Measurements from ENCODE around the gene NLGN2. TPM values are rescaled to one million over a fixed set of nuclear protein-coding genes. Genes with fewer than 3 reads are reported as not detected.

Gene NLGN2
- total RNA-seq, 1 donor from 2014 or later = 97.5 TPM

- H3K4me3 Mint-ChIP-seq = no peak overlapping the region
- H3K27ac Mint-ChIP-seq = no peak overlapping the region
- no peaks in the 10 kb centered on the region for H3K9me3 Mint-ChIP-seq
- H3K27me3 Mint-ChIP-seq (ENCODE audit: low read depth) = no peaks in the 10 kb centered on the region
- no peak for DNase-seq (ENCODE audit: low spot score in 2 of 2, unreplicated experiment in 2 of 2)
- peaks cover 38% of the 10 kb centered on the region for H3K36me3 Mint-ChIP-seq
- no peak for TF ChIP-seq CTCF (IDR thresholded peaks at IDR 0.05; ENCODE audit: unreplicated experiment)
- H3K4me1 Mint-ChIP-seq = peaks cover 11% of the 10 kb centered on the region
These were observed 5.8 kb downstream of the NLGN2 start for GRCh38 chr17:7413346-7413985.

DNA sequence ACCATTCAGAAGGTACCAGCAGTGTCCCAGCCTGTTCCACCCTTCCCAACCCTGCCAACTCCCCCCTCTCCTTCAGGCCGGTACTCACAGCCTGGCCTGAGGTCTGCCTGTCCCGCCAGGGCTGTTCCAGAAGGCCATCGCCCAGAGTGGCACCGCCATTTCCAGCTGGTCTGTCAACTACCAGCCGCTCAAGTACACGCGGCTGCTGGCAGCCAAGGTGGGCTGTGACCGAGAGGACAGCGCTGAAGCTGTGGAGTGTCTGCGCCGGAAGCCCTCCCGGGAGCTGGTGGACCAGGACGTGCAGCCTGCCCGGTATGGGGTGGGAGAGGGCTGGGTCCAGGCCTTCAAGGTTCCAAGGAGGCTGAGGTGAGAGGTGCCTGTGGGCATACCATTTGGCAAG is 7.2 kb downstream of the NLGN2 start:
- Mint-ChIP-seq H3K36me3 (peaks cover 29% of the 10 kb centered on the region), H3K9me3 (no peaks in the 10 kb centered on the region), H3K4me1 (peaks cover 11% of the 10 kb centered on the region), H3K27me3 (ENCODE audit: low read depth) (no peaks in the 10 kb centered on the region), H3K4me3 (no peak overlapping the region), H3K27ac (no peak overlapping the region)
- DNase-seq (ENCODE audit: low spot score in 2 of 2, unreplicated experiment in 2 of 2) = no peak
- no peak for TF ChIP-seq CTCF (IDR thresholded peaks at IDR 0.05; ENCODE audit: unreplicated experiment)

- DNase-seq (ENCODE audit: low spot score in 2 of 2, unreplicated experiment in 2 of 2) = no peak
- Mint-ChIP-seq H3K9me3 (no peaks in the 10 kb centered on the region), H3K36me3 (peaks cover 21% of the 10 kb centered on the region), H3K4me3 (no peak overlapping the region), H3K4me1 (peaks cover 11% of the 10 kb centered on the region), H3K27me3 (ENCODE audit: low read depth) (no peaks in the 10 kb centered on the region), H3K27ac (no peak overlapping the region)
- no peak for TF ChIP-seq CTCF (IDR thresholded peaks at IDR 0.05; ENCODE audit: unreplicated experiment)
These were observed 8.1 kb downstream of the NLGN2 start for GRCh38 chr17:7415784-7416183.

DNA sequence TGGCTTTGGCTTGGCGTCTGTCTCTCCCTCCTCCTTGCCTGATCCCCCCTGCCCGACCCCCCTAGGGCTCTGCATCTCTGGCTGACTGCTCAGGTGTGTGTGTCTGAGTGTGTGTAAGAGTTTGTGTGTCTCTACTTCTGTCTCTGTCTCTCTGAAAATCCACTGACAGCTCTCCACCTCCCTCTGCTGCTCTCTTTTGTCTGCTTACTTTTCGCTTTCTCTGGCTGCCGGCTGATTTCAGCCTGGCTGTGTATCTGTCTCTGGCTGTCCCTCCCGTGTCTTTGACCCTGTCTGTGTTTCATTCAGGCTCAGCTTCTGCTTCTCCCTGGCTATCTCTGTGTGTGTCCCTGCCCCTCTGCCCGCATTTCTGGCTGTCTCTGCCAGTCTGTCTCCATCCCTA is 8.7 kb downstream of the NLGN2 start:
- no peak for TF ChIP-seq CTCF (IDR thresholded peaks at IDR 0.05; ENCODE audit: unreplicated experiment)
- no peak for DNase-seq (ENCODE audit: low spot score in 2 of 2, unreplicated experiment in 2 of 2)
- Mint-ChIP-seq H3K36me3 (peaks cover 20% of the 10 kb centered on the region), H3K9me3 (no peaks in the 10 kb centered on the region), H3K4me3 (no peak overlapping the region), H3K4me1 (peaks cover 11% of the 10 kb centered on the region), H3K27me3 (ENCODE audit: low read depth) (no peaks in the 10 kb centered on the region), H3K27ac (no peak overlapping the region)

- Mint-ChIP-seq H3K4me3 (no peak overlapping the region), H3K36me3 (peaks cover 20% of the 10 kb centered on the region), H3K4me1 (peaks cover 11% of the 10 kb centered on the region), H3K27ac (no peak overlapping the region), H3K27me3 (ENCODE audit: low read depth) (no peaks in the 10 kb centered on the region), H3K9me3 (no peaks in the 10 kb centered on the region)
- DNase-seq (ENCODE audit: low spot score in 2 of 2, unreplicated experiment in 2 of 2) = no peak
- no peak for TF ChIP-seq CTCF (IDR thresholded peaks at IDR 0.05; ENCODE audit: unreplicated experiment)
These were observed 9.5 kb downstream of the NLGN2 start for GRCh38 chr17:7417056-7417655.
